IMR-90 (cell line): Measurements from ENCODE around the gene SLC48A1. TPM values are rescaled to one million over a fixed set of nuclear protein-coding genes. Genes with fewer than 3 reads are reported as not detected.
A peak's percentile ranks its signal among the peaks of the same experiment; 100 is the strongest.

Experiments used
- ATAC-seq: fragments of 200-7000 bp; cut with Tn5 transposase; 2 replicates; pipeline ENCODE4 v1.9.1; 2020; ENCODE audit warnings: low read depth, mild to moderate bottlenecking, moderate library complexity
- BruUV-seq: library from RNA; stranded (reverse); fragments of 400-500 nt; replicated peaks from 2 replicates; lab custom pipeline; 2021; lab: Mats Ljungman, UMichigan
- CTCF ChIA-PET: fragments of 300-600 bp; formaldehyde crosslinking; extraction: SDS; loops from one replicate; lab custom pipeline; 2021; ENCODE audit warnings: antibody characterized with exemption; lab: Yijun Ruan, JAX
- POLR2A ChIA-PET: fragments of 300-600 bp; sonication (Branson Sonifier 250); formaldehyde crosslinking; loops from one replicate; lab custom pipeline; 2022; ENCODE audit warnings: antibody characterized with exemption; ENCODE audit not compliant: unreplicated experiment; lab: Charles Lee
- DNase-seq: peaks from one replicate; pipeline ENCODE4 v3.0.0; 2013
- H2AFZ ChIP-seq: replicated peaks from 2 replicates; pipeline ENCODE3; 2013; ENCODE audit warnings: low read length, mild to moderate bottlenecking; ENCODE audit not compliant: poor library complexity
- H2AK5ac ChIP-seq: 2 replicates; pipeline ENCODE4 v1.6.1; 2013; ENCODE audit warnings: low read depth, low read length, inconsistent platforms
- H2AK9ac ChIP-seq: replicated peaks from 2 replicates; pipeline ENCODE3; 2013; ENCODE audit warnings: mild to moderate bottlenecking, low read depth, low read length, moderate library complexity; ENCODE audit not compliant: poor library complexity
- H2BK120ac ChIP-seq: 2 replicates; pipeline ENCODE4 v1.6.1; 2013; ENCODE audit warnings: low read depth, low read length, inconsistent platforms
- H2BK15ac ChIP-seq: 3 replicates; pipeline ENCODE4 v1.6.1; 2013; ENCODE audit warnings: low read depth, low read length, inconsistent platforms
- H2BK20ac ChIP-seq: 2 replicates; pipeline ENCODE4 v1.6.1; 2013; ENCODE audit warnings: low read depth, mild to moderate bottlenecking, inconsistent platforms, low read length, moderate library complexity
- H2BK5ac ChIP-seq: 2 replicates; pipeline ENCODE4 v1.6.1; 2013; ENCODE audit warnings: mild to moderate bottlenecking, low read depth, low read length, inconsistent platforms; ENCODE audit not compliant: poor library complexity, severe bottlenecking
- H3K14ac ChIP-seq: replicated peaks from 2 replicates; pipeline ENCODE4 v1.6.1; 2013; ENCODE audit warnings: low read depth, low read length, inconsistent platforms
- H3K18ac ChIP-seq: 2 replicates; pipeline ENCODE4 v1.6.1; 2013; ENCODE audit warnings: low read depth, low read length, control low read depth
- H3K23ac ChIP-seq: 2 replicates; pipeline ENCODE4 v1.6.1; 2013; ENCODE audit warnings: low read depth, low read length, inconsistent platforms
- H3K27ac ChIP-seq: 2 replicates; pipeline ENCODE4 v1.5.1; 2013; ENCODE audit warnings: mild to moderate bottlenecking, control low read depth, low read length; ENCODE audit not compliant: insufficient read depth
- H3K27me3 ChIP-seq: 2 replicates; pipeline ENCODE4 v1.6.1; 2013; ENCODE audit warnings: low read length; ENCODE audit not compliant: control insufficient read depth, insufficient read depth
- H3K36me3 ChIP-seq: 2 replicates; pipeline ENCODE4 v1.6.1; 2013; ENCODE audit warnings: low read length, mixed read lengths; ENCODE audit not compliant: control insufficient read depth, insufficient read depth
- H3K4ac ChIP-seq: 2 replicates; pipeline ENCODE4 v1.6.1; 2013; ENCODE audit warnings: low read depth, low read length, inconsistent platforms
- H3K4me1 ChIP-seq: 2 replicates; pipeline ENCODE4 v1.6.1; 2013; ENCODE audit warnings: low read length, mixed read lengths; ENCODE audit not compliant: control insufficient read depth, insufficient read depth
- H3K4me2 ChIP-seq: 2 replicates; pipeline ENCODE4 v1.6.1; 2013; ENCODE audit warnings: low read depth, mild to moderate bottlenecking, control low read depth, low read length, moderate library complexity
- H3K4me3 ChIP-seq: 2 replicates; pipeline ENCODE4 v1.5.1; 2013; ENCODE audit warnings: low read depth, mild to moderate bottlenecking, control low read depth, low read length, moderate library complexity; ENCODE audit not compliant: insufficient read depth
- H3K56ac ChIP-seq: 2 replicates; pipeline ENCODE4 v1.6.1; 2013; ENCODE audit warnings: low read length, inconsistent platforms; ENCODE audit not compliant: insufficient read depth; ENCODE audit errors: extremely low read depth
- H3K79me1 ChIP-seq, 2 experiments: 2 replicates each; pipeline ENCODE4 v1.6.1; 2013; ENCODE audit warnings: low read length in 2 of 2, inconsistent platforms in 1 of 2, low read depth in 1 of 2
- H3K9ac ChIP-seq: 2 replicates; pipeline ENCODE4 v1.6.1; 2013; ENCODE audit warnings: low read depth, low read length, control low read depth
- H3K9me1 ChIP-seq: 2 replicates; pipeline ENCODE4 v1.6.1; 2013; ENCODE audit warnings: low read length, inconsistent platforms; ENCODE audit not compliant: insufficient read depth
- H3K9me3 ChIP-seq: 2 replicates; pipeline ENCODE4 v1.6.1; 2013; ENCODE audit warnings: low read length; ENCODE audit not compliant: control insufficient read depth, insufficient read depth
- H4K20me1 ChIP-seq: 2 replicates; pipeline ENCODE4 v1.6.1; 2013; ENCODE audit warnings: low read length, inconsistent platforms; ENCODE audit not compliant: insufficient read depth
- H4K5ac ChIP-seq: 2 replicates; pipeline ENCODE4 v1.6.1; 2013; ENCODE audit warnings: mild to moderate bottlenecking, low read depth, low read length, control low read depth
- H4K8ac ChIP-seq, 2 experiments: 2 replicates each; pipeline ENCODE4 v1.6.1; 2013; ENCODE audit warnings: low read depth in 2 of 2, low read length in 2 of 2, control low read depth in 1 of 2, inconsistent platforms in 1 of 2
- H4K91ac ChIP-seq: 2 replicates; pipeline ENCODE4 v1.6.1; 2013; ENCODE audit warnings: low read depth, low read length, inconsistent platforms; ENCODE audit not compliant: insufficient read depth
- CEBPB ChIP-seq: IDR thresholded peaks from 2 replicates; pipeline ENCODE4 v1.6.1; 2012; ENCODE audit warnings: low read depth, low read length, improper control_type of control experiment
- CHD1 ChIP-seq: IDR thresholded peaks from 2 replicates; pipeline ENCODE4 v1.6.1; 2012; ENCODE audit warnings: low read depth, low read length, improper control_type of control experiment
- ELK1 ChIP-seq: fragments of 150-350 bp; IDR thresholded peaks from 2 replicates; pipeline ENCODE4 v1.6.1; 2016; ENCODE audit warnings: low read depth, mild to moderate bottlenecking, low read length, moderate library complexity, borderline replicate concordance
- MAZ ChIP-seq: IDR thresholded peaks from 2 replicates; pipeline ENCODE4 v1.6.1; 2012; ENCODE audit warnings: low read depth, mild to moderate bottlenecking, low read length, improper control_type of control experiment, moderate library complexity, borderline replicate concordance
- MXI1 ChIP-seq: IDR thresholded peaks from 2 replicates; pipeline ENCODE4 v1.6.1; 2012; ENCODE audit warnings: low read depth, mild to moderate bottlenecking, low read length, moderate library complexity, borderline replicate concordance
- POLR2A ChIP-seq: IDR thresholded peaks from 2 replicates; pipeline ENCODE4 v1.6.1; 2012; ENCODE audit warnings: mild to moderate bottlenecking, low read depth, low read length
- RCOR1 ChIP-seq: IDR thresholded peaks from 2 replicates; pipeline ENCODE4 v1.6.1; 2012; ENCODE audit warnings: mild to moderate bottlenecking, low read length, improper control_type of control experiment; ENCODE audit not compliant: insufficient replicate concordance
- RFX5 ChIP-seq: IDR thresholded peaks from 2 replicates; pipeline ENCODE4 v1.8.0; 2012; ENCODE audit warnings: low read depth, mild to moderate bottlenecking, low read length, moderate library complexity
- WGBS, 2 experiments: methylation state at CpG; one replicate each; pipeline versions ENCODE4 v1.1.5 to v1.1.7; 2013; ENCODE audit warnings: missing lambda C conversion rate in 2 of 2; ENCODE audit not compliant: insufficient read length in 1 of 2; ENCODE audit errors: extremely low coverage in 2 of 2; 5-methylcytosine and 5-hydroxymethylcytosine counted together
- dilution Hi-C: fragments of 300-500 bp; cut with HindIII; formaldehyde crosslinking; loops from one replicate; pipeline ENCODE4 v1.14.3; 2018; ENCODE audit warnings: low sequenced_read_pairs; ENCODE audit not compliant: unreplicated experiment
- in situ Hi-C: fragments of 300-500 bp; cut with MboI; formaldehyde crosslinking; loops from 3 replicates; pipeline ENCODE4 v1.14.3; 2019; ENCODE audit warnings: low sequenced_read_pairs, inconsistent platforms, mixed read lengths
- intact Hi-C: fragments of 100-400 bp; cut with micrococcal nuclease; formaldehyde crosslinking; loops from 2 replicates; pipeline ENCODE4 v1.10.0; 2022
- polyA plus RNA-seq, 3 experiments: library from polyadenylated mRNA; depleted of rRNA; stranded (reverse); fragments of >200 nt; gene quantifications; 2 replicates each; pipeline ENCODE4 v1.2.3, GENCODE V29; 2012; ENCODE audit warnings: low replicate concordance in 1 of 3
- total RNA-seq: library from RNA; depleted of rRNA; stranded (reverse); fragments of >200 nt; gene quantifications from 2 replicates; pipeline ENCODE4 v1.2.3, GENCODE V29; 2012

SLC48A1 gene
- total and polyA plus RNA-seq, 2 of the 4 experiments (the other 2 are of a cell fraction), result 4.8 to 5.9 TPM

- Histone ChIP-seq H4K20me1 (peaks cover 11% of the 10 kb centered on the region; the same call in 1 of the 2 replicates), H3K79me1 (peaks cover 0 to 11% of the 10 kb centered on the region in 2 experiments; a peak in 1 of 4 replicates), H2BK15ac (no peak overlapping the region), H3K36me3 (peaks cover 8% of the 10 kb centered on the region; the same call in 1 of the 2 replicates), H3K4ac (no peak overlapping the region), H3K23ac (no peak overlapping the region), H2BK120ac (no peak overlapping the region), H3K56ac (no peak overlapping the region), H2AFZ (peak overlapping the region; percentile 18), H2AK9ac (peak overlapping the region; percentile 77), H4K8ac (peak overlapping the region in 1 of 2 experiments; percentile 91; a peak in 1 of 4 replicates), H4K5ac (no peak overlapping the region), H4K91ac (no peak overlapping the region), H3K27me3 (no peaks in the 10 kb centered on the region), H2AK5ac (no peak overlapping the region), H3K9ac (no peak overlapping the region), H3K14ac (no peak overlapping the region), H2BK20ac (no peak overlapping the region), H3K9me3 (no peaks in the 10 kb centered on the region), H2BK5ac (no peak overlapping the region), H3K4me3 (no peak overlapping the region), H3K27ac (no peak overlapping the region), H3K9me1 (peaks cover 10% of the 10 kb centered on the region; the same call in 1 of the 2 replicates), H3K4me1 (peaks cover 25% of the 10 kb centered on the region), H3K4me2 (no peak overlapping the region), H3K18ac (no peak overlapping the region)
- no TSS peak for BruUV-seq
- dilution Hi-C loops, result no loop called here
- intact Hi-C loops, result loop anchor here (5.0 to 10.0 kb wide), 2 partner anchors 126 to 743 kb away; no protein-coding TSS in a partner anchor
- CTCF ChIA-PET, result interaction anchor here (1.0 to 2.1 kb wide), 2 partner anchors 36 to 63 kb away, joined by 3 to 10 read pairs; no protein-coding TSS in a partner anchor
- no peak for ATAC-seq
- POLR2A ChIA-PET, result no interaction called here
- 72% methylated on average over 4 of the region's 9 CpGs; no CpG with 5 or more reads in 1 of the 2 experiments for WGBS, 2 experiments
- in situ Hi-C loops, result loop anchor here (5.0 kb wide), 1 partner anchor 66 kb away; no protein-coding TSS in a partner anchor
- no peak for DNase-seq
- no peak for TF ChIP-seq ELK1
- TF ChIP-seq RCOR1, result no peak
- TF ChIP-seq CEBPB, result no peak
- no peak for TF ChIP-seq RFX5
- no peak for TF ChIP-seq CHD1
- TF ChIP-seq POLR2A, result no peak
- no peak for TF ChIP-seq MAZ
- TF ChIP-seq MXI1, result no peak
These were observed 4.9 kb downstream of the SLC48A1 start for GRCh38 chr12:47777741-47778558.
